Hematopoietic multipotent progenitor cell treated with erythropoietin and hydrocortisone succinate and interleukin-3 and kit ligand, for 17 days (in vitro differentiated cells): ENCODE measurements around the gene MYB.
"Not testable (repeated sequence)": the region's sequence is repeated elsewhere in the genome, so short reads cannot be mapped to it uniquely, and the experiment has no call there.

Experiments used
- DNase-seq: peaks from one replicate; pipeline ENCODE4 v3.0.0-alpha.2; 2015; ENCODE audit warnings: low spot score

MYB gene

DNA sequence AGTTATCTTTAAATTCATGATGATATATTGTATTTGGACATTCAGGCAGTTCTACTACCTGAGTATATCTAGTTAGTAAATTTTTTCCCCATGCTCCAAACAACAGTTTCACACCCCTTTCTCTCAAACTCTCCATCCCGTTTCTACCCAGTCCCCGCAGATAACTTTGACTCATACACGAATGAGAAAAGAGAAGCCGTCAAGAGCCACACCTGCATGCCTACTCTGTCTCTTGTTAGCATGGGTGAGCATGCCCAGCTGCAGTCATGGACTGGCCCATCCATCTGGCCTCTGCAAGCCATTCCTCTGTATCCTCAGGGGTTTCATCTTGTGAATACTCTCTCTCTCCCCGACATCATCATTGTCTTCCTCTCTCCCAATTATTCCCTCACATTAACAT is 41.5 kb downstream of the MYB start:
- no peak for DNase-seq

DNA sequence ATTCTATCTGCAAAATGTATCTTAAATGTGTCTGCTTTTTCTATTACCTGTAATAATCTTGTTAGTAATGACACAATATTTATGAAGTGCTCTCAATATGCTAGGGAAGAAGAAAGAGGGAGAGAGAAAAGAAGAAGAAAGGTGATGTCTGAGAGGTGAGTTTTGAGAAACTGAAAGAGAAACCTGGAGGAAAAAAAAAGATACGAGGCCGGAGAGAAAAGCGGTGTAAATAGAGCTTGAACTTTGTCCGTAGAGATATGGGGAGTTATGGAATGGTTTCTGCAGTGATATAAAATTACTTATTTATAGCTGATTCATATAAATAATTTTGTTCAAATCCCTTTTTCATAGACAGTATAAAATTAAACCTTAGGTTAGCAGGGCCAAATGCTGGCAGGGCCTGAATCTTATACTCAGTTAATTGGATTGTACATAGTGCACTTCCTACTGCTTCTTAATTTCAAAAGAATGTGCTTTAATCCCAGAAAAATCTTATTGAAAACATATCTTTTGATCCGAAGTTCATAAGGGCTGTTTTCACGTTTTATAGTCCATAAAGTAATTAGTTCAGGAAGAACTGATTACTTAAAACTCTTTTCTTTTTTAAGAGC is 43.0 kb downstream of the MYB start:
- DNase-seq: no peak

GRCh38 chr6:135225911-135226310 is 44.8 kb downstream of the MYB start:
- no peak for DNase-seq

DNA sequence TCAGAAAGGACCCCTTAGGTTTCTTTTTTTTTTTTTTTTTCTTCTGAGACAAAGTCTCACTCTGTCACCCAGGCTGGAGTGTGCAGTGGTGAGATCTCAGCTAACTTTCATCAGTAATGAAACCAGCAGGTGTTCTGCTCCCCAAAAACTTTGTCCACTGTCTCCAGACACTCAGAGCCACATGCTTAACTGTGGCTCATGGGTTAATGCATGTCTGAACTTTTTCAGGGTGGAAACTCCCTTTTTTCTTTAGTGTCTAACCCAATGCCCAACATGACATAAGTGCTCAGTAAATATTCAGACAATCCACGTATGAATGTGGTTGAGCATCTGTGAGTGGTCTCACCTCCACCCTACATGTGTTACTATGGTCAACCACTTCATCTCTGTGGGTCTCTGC is 45.4 kb downstream of the MYB start:
- no peak for DNase-seq

DNA sequence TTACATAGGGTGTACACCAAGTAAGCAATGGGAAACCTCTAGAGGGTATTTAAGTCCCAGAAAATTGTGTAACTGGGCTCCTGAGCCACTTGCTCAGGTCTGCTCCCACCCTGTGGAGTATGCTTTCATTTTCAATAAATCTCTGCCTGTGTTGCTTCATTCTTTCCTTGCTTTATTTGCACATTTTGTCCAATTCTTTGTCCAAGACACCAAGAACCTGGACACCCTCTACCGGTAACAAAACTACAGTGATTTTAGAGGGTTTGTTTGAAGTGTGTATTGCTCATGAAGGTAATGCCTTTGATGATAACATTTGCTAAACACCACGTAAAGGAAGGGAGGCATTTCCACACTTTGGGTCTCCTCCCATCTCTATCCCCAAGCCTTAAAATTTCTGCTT is 46.2 kb downstream of the MYB start:
- no peak for DNase-seq

DNA sequence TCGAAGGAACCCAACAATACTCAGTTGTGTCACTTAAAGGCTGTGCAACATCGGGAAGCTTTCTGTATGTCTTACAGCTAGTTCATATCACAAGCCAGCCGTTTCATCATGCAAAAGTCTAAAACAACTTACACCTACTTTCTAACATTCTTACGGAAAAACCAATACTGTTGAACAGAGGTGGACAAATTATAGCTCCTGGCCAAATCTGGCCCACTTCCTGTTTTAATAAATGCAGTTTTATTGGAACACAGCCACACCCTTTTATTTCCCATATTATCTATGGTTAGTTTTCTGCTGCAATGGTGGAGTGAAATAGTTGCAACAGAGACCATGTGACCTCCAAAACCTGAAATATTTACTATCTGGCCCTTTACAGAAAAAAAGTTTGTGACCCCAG is 46.6 kb downstream of the MYB start:
- no peak for DNase-seq

- DNase-seq: no peak
Observed at GRCh38 chr6:135228486-135228885, 47.4 kb downstream of the MYB start.

- no peak for DNase-seq
Observed at GRCh38 chr6:135229996-135230395, 48.9 kb downstream of the MYB start.

DNA sequence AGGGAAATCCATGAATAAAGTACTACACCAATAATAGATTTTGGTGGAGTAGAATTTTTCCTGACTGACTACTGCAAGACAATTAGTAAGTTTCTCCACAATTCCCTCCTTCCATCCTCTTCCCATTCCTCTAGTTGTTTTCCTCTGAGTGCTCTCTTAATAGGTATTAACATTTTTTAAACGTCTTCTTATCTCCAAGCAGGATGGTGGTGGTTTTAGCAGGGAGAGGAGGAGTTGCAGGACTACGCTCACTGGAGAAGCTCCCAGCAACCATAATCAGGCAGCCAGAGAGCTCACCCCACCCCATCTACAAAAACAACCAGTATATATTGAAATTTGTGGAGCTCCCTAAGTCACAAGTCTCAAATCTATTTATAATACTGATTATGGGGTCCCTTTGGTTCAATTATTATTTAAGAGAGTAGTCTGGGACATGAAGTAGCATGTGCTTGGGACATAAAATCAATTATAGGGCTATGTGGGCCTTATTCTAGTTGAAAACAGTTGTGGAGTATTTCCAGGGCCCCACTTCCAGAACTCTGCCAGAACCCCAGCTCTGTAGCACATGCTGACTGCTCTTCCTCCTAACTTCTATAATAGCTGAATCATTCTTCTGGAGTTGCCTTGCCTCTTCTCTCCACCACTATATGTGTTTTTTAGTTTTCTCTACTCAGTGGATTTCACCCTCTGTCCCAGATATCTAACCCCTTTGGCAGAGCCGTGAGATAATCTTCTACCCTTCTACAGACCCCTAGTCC is 49.8 kb downstream of the MYB start:
- no peak for DNase-seq

DNA sequence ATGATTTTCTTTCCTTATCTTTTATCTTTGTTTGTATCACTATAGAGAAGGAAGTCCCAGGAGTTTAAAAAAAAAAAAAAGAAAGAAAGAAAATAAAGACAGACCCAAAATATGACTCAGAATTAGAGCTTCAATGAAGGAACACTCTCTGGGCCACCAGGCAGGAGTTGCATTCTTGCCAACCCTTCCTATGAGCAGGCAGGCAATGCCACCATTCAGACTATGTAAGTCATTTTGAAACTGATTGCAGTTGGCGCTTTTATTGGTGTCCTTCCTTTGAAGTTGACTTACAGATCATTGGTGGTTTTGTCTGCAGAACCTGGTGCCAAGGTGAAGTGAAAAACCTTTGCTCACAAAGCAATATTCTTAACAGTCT is 50.3 kb downstream of the MYB start:
- no peak for DNase-seq

DNA sequence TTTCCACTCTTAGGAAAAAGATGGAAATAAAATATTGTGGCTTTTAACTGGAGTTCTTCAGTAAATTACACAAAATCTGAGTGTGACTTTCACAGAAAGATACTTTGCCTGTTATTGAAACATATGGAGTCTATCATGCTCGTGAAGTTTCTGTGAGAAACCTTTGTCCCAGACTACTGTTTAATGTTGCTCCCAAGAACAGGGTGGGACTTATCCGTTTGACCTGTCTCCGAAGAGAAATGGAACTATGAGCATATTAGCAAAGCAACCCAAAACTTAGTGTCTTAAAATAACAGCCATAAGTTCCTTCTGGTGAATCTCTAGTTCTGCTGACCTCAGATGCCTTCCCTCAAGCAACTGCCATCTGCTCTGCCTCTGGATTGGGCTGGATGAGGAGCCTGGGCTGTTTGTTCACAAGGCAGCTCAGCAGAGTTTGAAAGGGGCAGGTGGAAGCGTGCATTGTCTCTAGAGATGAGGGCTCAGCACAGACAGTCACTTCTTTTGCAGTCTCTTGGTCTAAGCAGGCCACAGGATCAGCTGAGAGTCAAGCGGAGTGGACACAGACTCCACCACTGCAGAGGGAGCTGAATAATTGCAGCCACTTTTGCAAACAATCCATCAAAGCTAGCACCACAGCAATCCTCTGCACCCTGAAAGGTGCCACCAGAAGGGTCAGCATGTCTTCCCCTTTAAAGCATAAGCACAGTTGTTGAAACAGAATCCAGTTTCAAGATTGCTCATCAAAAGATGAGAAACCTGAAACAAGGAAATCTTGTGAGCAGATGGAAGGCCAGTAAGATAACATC is 52.8 kb downstream of the MYB start:
- DNase-seq: no peak

GRCh38 chr6:135234492-135234780 is 53.3 kb downstream of the MYB start:
- no peak for DNase-seq

DNA sequence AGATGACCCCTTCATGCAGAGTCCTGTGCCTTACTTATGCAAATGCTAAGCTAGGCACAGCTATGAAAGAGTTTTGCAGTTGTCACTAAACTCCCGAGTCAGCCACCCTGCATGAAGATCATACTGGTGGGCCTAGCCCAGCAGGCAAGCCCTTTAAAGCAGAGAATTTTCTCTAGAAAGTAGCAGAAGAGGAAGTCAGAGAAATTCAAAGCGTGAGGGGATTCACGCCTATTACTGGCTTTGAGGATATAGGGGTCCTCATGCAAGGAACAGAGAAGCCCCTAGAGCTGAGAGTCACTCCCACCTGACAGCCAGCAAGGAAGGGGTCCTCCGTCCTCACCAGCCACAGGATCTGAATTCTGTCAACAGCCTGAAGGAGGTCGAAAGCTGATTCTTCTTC is 54.6 kb downstream of the MYB start:
- DNase-seq: no peak

- no peak for DNase-seq
Observed at GRCh38 chr6:135236319-135236718, 55.2 kb downstream of the MYB start.

DNA sequence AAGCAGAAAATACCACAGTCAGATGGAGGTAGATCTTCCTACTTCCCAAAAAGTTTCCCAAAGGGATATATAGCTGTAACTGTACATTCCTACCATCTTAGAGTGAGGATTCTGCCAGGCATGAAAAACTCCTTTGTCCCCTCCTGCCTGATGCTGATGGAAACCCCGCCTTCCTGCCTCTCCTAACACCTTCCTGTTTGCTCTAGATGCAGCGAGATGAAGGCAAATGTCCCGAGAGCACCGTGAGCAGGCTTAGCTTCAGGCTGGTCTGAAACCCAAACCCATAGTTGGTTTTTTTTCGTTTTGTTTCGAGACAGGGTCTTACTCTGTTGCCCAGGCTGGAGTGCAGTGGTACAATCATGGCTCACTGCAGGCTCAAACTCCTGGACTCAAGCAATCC is 55.6 kb downstream of the MYB start:
- no peak for DNase-seq

DNA sequence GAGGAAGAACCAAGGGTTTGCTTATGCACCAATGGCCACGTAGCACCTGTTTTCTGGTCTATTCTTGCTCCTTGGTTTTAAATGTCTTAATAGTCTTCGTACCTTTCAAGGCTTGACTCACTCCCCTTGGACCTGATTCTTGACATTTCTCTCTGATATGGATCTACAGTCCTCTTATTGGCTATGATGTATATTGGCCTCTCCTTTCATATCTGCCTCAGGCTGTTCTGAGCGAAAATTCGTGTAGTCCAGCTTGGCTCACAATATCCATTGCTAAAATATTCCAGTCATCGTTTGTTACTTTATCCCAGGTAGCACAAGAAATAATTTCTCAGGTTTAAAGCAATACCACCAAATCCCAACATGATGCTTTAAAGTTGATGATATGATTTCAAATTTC is 59.6 kb downstream of the MYB start:
- no peak for DNase-seq

DNA sequence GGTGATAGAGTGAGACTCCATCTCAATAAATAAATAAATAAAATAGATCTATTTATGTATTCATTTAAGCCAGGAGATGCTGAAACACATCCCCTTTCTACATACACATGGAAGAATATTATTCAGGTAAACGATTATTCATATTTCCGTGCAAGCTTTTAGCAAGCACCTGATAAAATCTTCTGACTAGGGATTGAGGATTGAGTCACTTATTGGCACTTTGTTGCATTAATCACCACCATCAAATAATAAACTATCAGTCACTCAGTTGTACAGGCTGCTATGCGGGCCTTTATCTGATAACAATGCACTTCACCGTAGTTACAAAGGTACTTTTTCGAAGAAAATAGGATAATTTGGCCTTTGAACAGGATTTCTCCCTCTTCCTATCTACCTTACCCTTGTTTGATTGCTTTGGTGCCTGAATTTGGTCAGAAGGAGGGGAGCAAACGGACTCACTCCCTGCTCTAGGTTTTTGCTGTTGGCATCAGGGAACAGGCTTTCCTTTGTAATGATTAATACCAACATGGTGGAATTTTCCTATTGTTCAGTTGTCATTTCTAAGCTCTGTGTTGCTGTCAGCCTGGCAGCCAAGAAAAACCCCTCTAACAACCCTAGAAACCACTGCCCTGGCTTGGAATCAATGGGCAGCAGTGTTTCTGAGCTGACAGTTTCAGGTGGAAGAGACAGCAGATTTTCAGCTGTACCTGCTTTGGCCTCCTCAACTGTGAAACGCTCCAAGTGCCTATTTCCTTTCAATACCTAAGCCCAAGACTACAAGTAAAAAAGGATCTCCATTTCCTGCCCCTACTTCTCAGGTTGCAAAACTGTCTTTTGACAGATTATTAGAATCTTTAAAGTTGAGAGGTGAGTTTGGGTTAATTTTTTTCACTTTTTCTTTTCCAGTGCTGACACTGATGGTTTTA is 63.0 kb downstream of the MYB start:
- DNase-seq: no peak

DNA sequence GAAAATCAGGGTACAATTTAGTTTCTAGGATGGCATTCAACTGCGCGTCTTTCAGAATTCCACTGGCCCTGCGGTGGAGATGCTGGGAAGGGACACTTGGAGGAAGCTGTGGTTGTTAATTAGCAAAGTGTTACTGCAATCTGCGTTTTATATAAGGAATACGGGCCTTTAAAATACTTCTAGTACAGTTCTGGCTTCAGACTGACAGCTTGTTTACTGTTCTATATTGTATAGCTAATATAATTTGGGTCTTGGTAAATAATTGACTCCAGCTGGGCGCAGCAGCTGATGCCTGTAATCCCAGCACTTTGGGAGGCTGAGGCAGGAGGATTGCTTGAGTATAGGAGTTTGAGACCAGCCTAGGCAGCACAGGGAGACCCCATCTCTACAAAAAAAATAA is 63.7 kb downstream of the MYB start:
- no peak for DNase-seq

DNA sequence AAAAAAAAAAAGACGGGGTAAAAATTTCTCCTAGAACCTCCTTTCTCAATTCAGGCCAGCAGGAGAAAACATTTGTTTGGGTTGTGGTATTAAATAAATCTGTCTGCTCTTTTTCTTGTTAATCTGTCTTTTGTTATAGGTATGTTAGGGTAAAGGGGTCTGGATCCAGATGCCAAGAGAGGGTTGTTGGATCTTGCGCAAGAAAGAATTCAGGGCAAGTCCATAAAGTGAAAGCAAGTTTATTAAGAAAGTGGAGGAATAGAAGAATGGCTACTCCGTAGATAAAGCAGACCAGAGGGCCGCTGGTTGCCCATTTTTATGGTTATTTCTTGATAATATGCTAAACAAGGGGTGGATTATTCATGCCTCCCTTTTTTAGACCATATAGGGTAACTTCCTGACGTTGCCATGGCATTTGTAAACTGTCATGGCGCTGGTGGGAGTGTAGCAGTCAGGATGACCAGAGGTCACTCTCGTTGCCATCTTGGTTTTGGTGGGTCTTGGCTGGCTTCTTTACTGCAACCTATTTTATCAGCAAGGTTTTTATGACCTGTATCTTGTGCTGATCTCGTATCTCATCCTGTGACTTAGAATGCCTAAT is 65.4 kb downstream of the MYB start:
- not testable (repeated sequence) for DNase-seq

- no peak for DNase-seq
Observed at GRCh38 chr6:135250234-135250633, 69.1 kb downstream of the MYB start.

- no peak for DNase-seq
Observed at GRCh38 chr6:135250751-135251497, 69.8 kb downstream of the MYB start.
